Measurements from ENCODE around the gene CCNE1.
"Not testable (repeated sequence)": the region's sequence is repeated elsewhere in the genome, so short reads cannot be mapped to it uniquely, and the experiment has no call there.

The CCNE1 gene

GRCh38 chr19:29785955-29786589 is 25.7 kb upstream of the CCNE1 start:
- DNase-seq (ENCODE audit: insufficient read length, low spot score) = no peak
- FAIRE-seq = no peak

- no peak for FAIRE-seq
- no peak for DNase-seq (ENCODE audit: insufficient read length, low spot score)
Observed at GRCh38 chr19:29787281-29787680, 24.5 kb upstream of the CCNE1 start.

- no peak for FAIRE-seq
- no peak for DNase-seq (ENCODE audit: insufficient read length, low spot score)
Observed at GRCh38 chr19:29789007-29789406, 22.8 kb upstream of the CCNE1 start.

GRCh38 chr19:29793116-29793727 is 18.6 kb upstream of the CCNE1 start:
- DNase-seq (ENCODE audit: insufficient read length, low spot score) (no peak), FAIRE-seq (no peak)

- DNase-seq (ENCODE audit: insufficient read length, low spot score); FAIRE-seq: not testable (repeated sequence)
Observed at GRCh38 chr19:29794490-29794889, 17.3 kb upstream of the CCNE1 start.

- DNase-seq (ENCODE audit: insufficient read length, low spot score) = no peak
- FAIRE-seq = no peak
Observed at GRCh38 chr19:29795461-29796172, 16.2 kb upstream of the CCNE1 start.

GRCh38 chr19:29796173-29796573 is 15.6 kb upstream of the CCNE1 start:
- FAIRE-seq (no peak), DNase-seq (ENCODE audit: insufficient read length, low spot score) (no peak)

GRCh38 chr19:29798774-29799497 is 12.9 kb upstream of the CCNE1 start:
- FAIRE-seq (no peak), DNase-seq (ENCODE audit: insufficient read length, low spot score) (no peak)

GRCh38 chr19:29800100-29800825 is 11.5 kb upstream of the CCNE1 start:
- DNase-seq (ENCODE audit: insufficient read length, low spot score) (no peak), FAIRE-seq (no peak)

- not testable (repeated sequence) for FAIRE-seq; DNase-seq (ENCODE audit: insufficient read length, low spot score)
Observed at GRCh38 chr19:29803951-29804350, 7.8 kb upstream of the CCNE1 start.

- FAIRE-seq = no peak
Observed at GRCh38 chr19:29804493-29804892, 7.3 kb upstream of the CCNE1 start.

GRCh38 chr19:29805031-29805965 is 6.5 kb upstream of the CCNE1 start:
- FAIRE-seq (no peak), DNase-seq (ENCODE audit: insufficient read length, low spot score) (no peak)

More at GRCh38 chr19:29804493-29804892, 7.3 kb upstream of the CCNE1 start:
- no peak for DNase-seq (ENCODE audit: insufficient read length, low spot score)

GRCh38 chr19:29806098-29806866 is 5.5 kb upstream of the CCNE1 start:
- FAIRE-seq = no peak
- no peak for DNase-seq (ENCODE audit: insufficient read length, low spot score)

GRCh38 chr19:29807178-29807577 is 4.6 kb upstream of the CCNE1 start:
- DNase-seq (ENCODE audit: insufficient read length, low spot score) (no peak), FAIRE-seq (no peak)

- FAIRE-seq (no peak), DNase-seq (ENCODE audit: insufficient read length, low spot score) (no peak)
Observed at GRCh38 chr19:29807870-29808405, 3.9 kb upstream of the CCNE1 start.

GRCh38 chr19:29809795-29810503 is 1.8 kb upstream of the CCNE1 start:
- DNase-seq (ENCODE audit: insufficient read length, low spot score) (no peak), FAIRE-seq (no peak)

GRCh38 chr19:29810504-29810871 is 1.3 kb upstream of the CCNE1 start:
- DNase-seq (ENCODE audit: insufficient read length, low spot score) = no peak
- FAIRE-seq = no peak

Measured in HTR-8/SVneo (cell line).